Progenitor cell of endocrine pancreas (in vitro differentiated cells): Measurements from ENCODE around the gene ABHD12B. TPM values are rescaled to one million over a fixed set of nuclear protein-coding genes. Genes with fewer than 3 reads are reported as not detected.
A peak's percentile ranks its signal among the peaks of the same experiment; 100 is the strongest.

Experiments
- DNase-seq: peaks from one replicate; pipeline ENCODE4 v3.0.0; 2021; ENCODE audit warnings: low spot score; ENCODE audit not compliant: unreplicated experiment
- H3K27ac Mint-ChIP-seq: 2 replicates; pipeline ENCODE4 v1.8.0; 2021; ENCODE audit warnings: mild to moderate bottlenecking, moderate library complexity, mixed read lengths
- H3K27me3 Mint-ChIP-seq: 2 replicates; pipeline ENCODE4 v1.8.0; 2021; ENCODE audit warnings: mixed read lengths
- H3K36me3 Mint-ChIP-seq: 2 replicates; pipeline ENCODE4 v1.8.0; 2022; ENCODE audit warnings: mixed read lengths; ENCODE audit not compliant: insufficient read depth
- H3K4me1 Mint-ChIP-seq: 2 replicates; pipeline ENCODE4 v1.8.0; 2021; ENCODE audit warnings: low read depth, mixed read lengths
- H3K4me3 Mint-ChIP-seq: 2 replicates; pipeline ENCODE4 v1.8.0; 2021; ENCODE audit warnings: low read depth, mild to moderate bottlenecking, moderate library complexity, mixed read lengths
- H3K9me3 Mint-ChIP-seq: 2 replicates; pipeline ENCODE4 v1.8.0; 2021; ENCODE audit warnings: low read depth, mixed read lengths
- CTCF ChIP-seq: fragments of 200-600 bp; sonication (generic); IDR thresholded peaks from one replicate; pipeline ENCODE4 v1.5.0; 2021; ENCODE audit warnings: antibody characterized with exemption, mild to moderate bottlenecking; ENCODE audit not compliant: unreplicated experiment
- long read RNA-seq: library from polyadenylated mRNA; unstranded; transcript quantifications from one replicate; pipeline ENCODE4 v2.0.0, GENCODE V29; 2020
- total RNA-seq: library from RNA; stranded (reverse); gene quantifications from 2 replicates; pipeline ENCODE4 v1.2.1, GENCODE V29; 2021

The ABHD12B gene
- not detected in 2 replicates for total RNA-seq
- long read RNA-seq, partial matches to known transcripts, result 0 of 1 reads
- long read RNA-seq, other reads (novel, unspliced or antisense), result 1 of 1 reads

GRCh38 chr14:50871914-50872732 is at the start of gene ABHD12B:
ABHD12B (plus strand) TSS chr14:50872053; CDS start chr14:50872175, 122 bp downstream.
- peak within 1 kb of the TSS; percentile 4 for H3K4me3 Mint-ChIP-seq
- H3K4me1 Mint-ChIP-seq, result peaks cover 9% of the 10 kb centered on the region
- H3K27me3 Mint-ChIP-seq, result peaks cover 74% of the 10 kb centered on the region
- no peaks in the 10 kb centered on the region for H3K36me3 Mint-ChIP-seq
- H3K27ac Mint-ChIP-seq, result no peak within 1 kb of the TSS
- no peaks in the 10 kb centered on the region for H3K9me3 Mint-ChIP-seq
- DNase-seq, result peak; percentile 18
- no peak for TF ChIP-seq CTCF

- H3K4me3 Mint-ChIP-seq, result no peak overlapping the region
- H3K36me3 Mint-ChIP-seq, result peaks cover 6% of the 10 kb centered on the region
- TF ChIP-seq CTCF, result no peak
- H3K27me3 Mint-ChIP-seq, result peaks cover 78% of the 10 kb centered on the region
- H3K27ac Mint-ChIP-seq, result no peak overlapping the region
- no peaks in the 10 kb centered on the region for H3K9me3 Mint-ChIP-seq
- no peak for DNase-seq
- peaks cover 29% of the 10 kb centered on the region for H3K4me1 Mint-ChIP-seq
These were observed 49.3 kb upstream of the ABHD12B start for GRCh38 chr14:50822501-50823042.

- H3K9me3 Mint-ChIP-seq, result no peaks in the 10 kb centered on the region
- no peak for TF ChIP-seq CTCF
- H3K27me3 Mint-ChIP-seq, result peaks cover 82% of the 10 kb centered on the region
- DNase-seq, result no peak
- no peak overlapping the region for H3K27ac Mint-ChIP-seq
- H3K36me3 Mint-ChIP-seq, result peaks cover 6% of the 10 kb centered on the region
- H3K4me3 Mint-ChIP-seq, result no peak overlapping the region
- peaks cover 29% of the 10 kb centered on the region for H3K4me1 Mint-ChIP-seq
These were observed 48.6 kb upstream of the ABHD12B start for GRCh38 chr14:50823051-50823761.

GRCh38 chr14:50823762-50824636 is 47.9 kb upstream of the ABHD12B start:
- Mint-ChIP-seq H3K27me3 (peaks cover 87% of the 10 kb centered on the region), H3K27ac (no peak overlapping the region), H3K4me1 (peaks cover 29% of the 10 kb centered on the region), H3K9me3 (no peaks in the 10 kb centered on the region), H3K4me3 (no peak overlapping the region), H3K36me3 (peaks cover 6% of the 10 kb centered on the region)
- DNase-seq, result no peak
- TF ChIP-seq CTCF, result no peak
